GM19238 (cell line): ENCODE measurements around the gene LCLAT1.

ENCODE experiments used
- DNase-seq: peaks from one replicate; pipeline ENCODE4 v3.0.0; 2011; ENCODE audit warnings: low spot score; ENCODE audit not compliant: insufficient read length

LCLAT1 gene

GRCh38 chr2:30691091-30691947 is 244.3 kb downstream of the LCLAT1 start:
- DNase-seq: no peak

GRCh38 chr2:30691948-30692828 is 245.1 kb downstream of the LCLAT1 start:
- DNase-seq: no peak

GRCh38 chr2:30692829-30693275 is 245.8 kb downstream of the LCLAT1 start:
- DNase-seq: no peak
